Left kidney (tissue), 8 donors: ENCODE results near the gene UVRAG. TPM values are rescaled to one million over a fixed set of nuclear protein-coding genes. Genes with fewer than 3 reads are reported as not detected.

Source experiments
- DNase-seq: peaks from one replicate; pipeline ENCODE4 v3.0.0-alpha.2; 2013
- long read RNA-seq, 8 donors: transcript quantifications; one replicate each; lab custom pipeline, GENCODE V29; 2026
- polyA plus RNA-seq: library from polyadenylated mRNA; unstranded; fragments of 120-200 nt; gene quantifications from one replicate; pipeline ENCODE4 v1.2.1, GENCODE V29; 2013; ENCODE audit not compliant: insufficient read length

Gene UVRAG
- 19.5 TPM for polyA plus RNA-seq
- long read RNA-seq, donor 1, full-length matches to known transcripts: 4 of 4 reads
- long read RNA-seq, donor 1, partial matches to known transcripts: 0 of 4 reads
- long read RNA-seq, donor 1, other reads (novel, unspliced or antisense): 0 of 4 reads
- long read RNA-seq, donor 2, full-length matches to known transcripts: 3 of 3 reads
- long read RNA-seq, donor 2, partial matches to known transcripts: 0 of 3 reads
- long read RNA-seq, donor 2, other reads (novel, unspliced or antisense): 0 of 3 reads
- long read RNA-seq, donor 3, full-length matches to known transcripts: 3 of 3 reads
- long read RNA-seq, donor 3, partial matches to known transcripts: 0 of 3 reads
- long read RNA-seq, donor 3, other reads (novel, unspliced or antisense): 0 of 3 reads
- long read RNA-seq, donor 4: 0 reads
- long read RNA-seq, donor 5, full-length matches to known transcripts: 1 of 1 reads
- long read RNA-seq, donor 5, partial matches to known transcripts: 0 of 1 reads
- long read RNA-seq, donor 5, other reads (novel, unspliced or antisense): 0 of 1 reads
- long read RNA-seq, donor 6, full-length matches to known transcripts: 3 of 3 reads
- long read RNA-seq, donor 6, partial matches to known transcripts: 0 of 3 reads
- long read RNA-seq, donor 6, other reads (novel, unspliced or antisense): 0 of 3 reads
- long read RNA-seq, donor 7, full-length matches to known transcripts: 2 of 2 reads
- long read RNA-seq, donor 7, partial matches to known transcripts: 0 of 2 reads
- long read RNA-seq, donor 7, other reads (novel, unspliced or antisense): 0 of 2 reads
- long read RNA-seq, donor 8, full-length matches to known transcripts: 3 of 3 reads
- long read RNA-seq, donor 8, partial matches to known transcripts: 0 of 3 reads
- long read RNA-seq, donor 8, other reads (novel, unspliced or antisense): 0 of 3 reads

DNA sequence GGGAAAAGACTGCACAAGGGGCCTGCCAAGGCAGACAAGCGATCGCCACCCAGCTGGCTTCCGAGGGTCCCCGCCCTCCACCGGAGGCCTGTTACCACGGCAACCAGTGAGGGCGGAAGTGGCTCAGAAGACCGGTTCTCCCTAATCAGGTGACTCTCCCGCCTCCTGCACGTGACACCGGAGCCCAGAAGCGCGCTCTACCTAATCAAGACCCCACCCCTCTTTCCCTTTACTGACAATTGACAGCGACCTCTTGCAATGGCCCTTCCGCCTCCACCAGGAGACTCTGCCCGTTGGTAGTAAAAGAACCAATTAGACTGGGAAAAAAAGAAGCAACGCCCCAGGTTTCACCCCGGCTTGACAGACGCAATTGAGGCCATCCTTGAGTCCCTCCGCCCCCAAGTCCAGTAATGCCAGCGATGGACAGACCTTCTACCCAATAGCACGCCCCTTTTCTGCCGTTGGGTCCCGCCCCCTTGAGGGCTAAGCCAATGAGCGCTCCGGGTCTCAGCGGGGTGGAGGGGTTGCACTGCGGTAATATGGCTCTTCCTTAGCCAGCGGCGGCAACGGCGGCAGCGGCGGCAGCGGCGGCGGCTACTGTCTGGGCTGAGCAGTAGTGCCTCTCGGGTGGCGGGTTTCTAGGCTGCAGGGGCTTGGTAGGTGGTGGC lies at the start of gene UVRAG:
TSS of gene UVRAG (plus strand) at position 534 of the 668 bp plus-strand sequence. CDS start 198 bp downstream, outside the sequence.
- peak; percentile 99 for DNase-seq

DNA sequence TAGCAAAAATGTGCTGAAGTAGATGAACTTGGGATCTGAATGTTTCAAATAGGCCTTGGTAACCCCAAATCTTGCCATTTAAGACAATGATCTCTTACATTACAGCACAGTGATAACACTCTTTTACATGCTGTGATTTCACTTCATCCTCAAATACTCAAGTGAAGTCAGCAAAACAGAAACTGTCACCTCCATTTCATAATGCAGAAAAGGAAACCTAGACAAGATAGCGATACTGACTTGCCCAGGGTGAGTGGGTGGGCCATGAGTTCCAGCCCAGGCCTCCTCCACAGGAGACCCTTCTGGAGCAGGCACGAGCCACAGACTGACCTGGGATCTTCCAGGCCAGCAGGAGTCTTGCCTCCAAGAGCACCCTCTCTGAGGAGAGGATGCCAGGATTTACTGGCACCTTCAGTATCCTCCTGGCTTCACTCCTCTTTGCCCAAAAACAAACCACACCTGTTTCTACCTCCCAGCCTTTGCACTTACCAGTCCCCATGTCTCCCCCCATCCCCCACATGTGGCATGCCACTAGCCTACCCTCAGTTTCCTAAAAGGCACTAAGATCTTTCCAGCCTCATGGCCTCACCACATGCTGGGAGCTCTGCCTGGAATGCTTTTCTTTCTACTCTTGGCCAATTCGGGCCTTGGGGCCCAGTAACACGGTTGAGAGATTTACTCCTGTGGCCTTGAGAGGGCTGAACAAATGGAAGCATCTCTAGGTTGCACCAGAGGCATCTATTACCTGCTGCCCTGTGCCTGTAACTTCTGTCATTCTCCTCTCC lies 48.4 kb upstream of the UVRAG start:
- DNase-seq: no peak

DNA sequence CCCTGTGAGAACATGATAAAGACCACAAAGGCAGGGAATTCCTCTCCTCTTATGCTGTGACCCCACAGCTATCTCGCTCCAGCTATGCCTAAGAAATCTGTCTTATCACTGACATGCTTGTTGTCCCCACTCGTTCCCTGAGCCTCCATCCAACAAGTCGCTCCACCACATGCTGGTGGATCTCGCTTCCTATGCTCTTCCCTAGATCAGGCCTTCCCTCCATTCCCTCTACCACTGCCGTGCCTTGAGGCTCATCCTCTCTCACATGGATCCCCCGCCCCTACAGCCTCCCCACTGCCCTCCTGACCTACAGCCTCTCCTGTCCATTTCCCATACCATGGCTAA lies 47.8 kb upstream of the UVRAG start:
- no peak for DNase-seq

DNA sequence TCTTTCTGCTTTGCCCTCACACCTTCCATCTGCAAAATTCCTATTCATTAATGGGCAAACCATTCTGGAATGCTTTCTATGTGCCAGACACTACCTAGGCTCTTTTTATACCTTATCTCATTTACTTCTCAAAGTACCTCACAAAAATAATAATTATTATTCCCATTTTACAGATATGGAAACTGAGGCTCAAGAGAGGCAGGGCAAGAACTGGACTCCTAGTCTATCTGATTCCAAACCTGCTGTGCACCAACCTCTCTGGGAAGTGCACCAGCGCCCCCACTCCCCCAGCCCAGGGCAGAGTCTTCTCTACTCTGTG lies 47.3 kb upstream of the UVRAG start:
- no peak for DNase-seq

DNA sequence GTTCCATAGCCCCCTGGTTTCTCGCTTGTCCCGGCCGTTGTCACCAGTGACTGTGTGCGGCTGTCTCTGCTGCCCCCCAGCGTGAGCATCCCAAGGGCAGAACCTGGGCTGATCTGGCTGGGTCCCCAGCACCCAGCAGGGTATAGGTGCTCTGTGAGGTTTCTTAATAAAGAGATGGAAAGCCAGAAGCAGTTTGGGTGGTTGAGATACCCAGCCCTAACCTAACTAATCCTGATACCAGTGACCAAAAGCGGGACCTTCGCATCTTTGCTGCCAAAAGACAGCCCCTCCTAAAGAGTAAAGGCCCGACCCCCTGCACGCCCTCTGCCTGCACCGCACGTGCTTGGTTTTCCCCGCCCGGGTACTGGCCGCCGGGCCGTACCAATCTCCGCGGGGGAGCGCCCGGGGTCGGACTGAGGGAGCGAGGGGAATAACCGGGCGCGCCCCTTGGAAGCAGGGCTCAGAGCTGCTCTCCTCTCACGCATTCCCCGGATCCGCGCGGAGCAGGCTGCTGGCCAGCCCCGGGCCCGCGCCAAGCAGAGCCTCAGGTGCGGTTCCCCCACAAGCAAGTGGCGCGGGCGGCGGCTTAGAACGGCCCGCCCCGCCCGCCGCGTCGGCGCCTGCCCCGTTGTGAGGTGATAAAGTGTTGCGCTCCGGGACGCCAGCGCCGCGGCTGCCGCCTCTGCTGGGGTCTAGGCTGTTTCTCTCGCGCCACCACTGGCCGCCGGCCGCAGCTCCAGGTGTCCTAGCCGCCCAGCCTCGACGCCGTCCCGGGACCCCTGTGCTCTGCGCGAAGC lies 46.7 kb upstream of the UVRAG start, which contains the start of gene DGAT2:
TSS of gene DGAT2 (plus strand) at position 667 of the 797 bp plus-strand sequence. CDS start 214 bp downstream, outside the sequence.
- DNase-seq: peak; percentile 82

DNA sequence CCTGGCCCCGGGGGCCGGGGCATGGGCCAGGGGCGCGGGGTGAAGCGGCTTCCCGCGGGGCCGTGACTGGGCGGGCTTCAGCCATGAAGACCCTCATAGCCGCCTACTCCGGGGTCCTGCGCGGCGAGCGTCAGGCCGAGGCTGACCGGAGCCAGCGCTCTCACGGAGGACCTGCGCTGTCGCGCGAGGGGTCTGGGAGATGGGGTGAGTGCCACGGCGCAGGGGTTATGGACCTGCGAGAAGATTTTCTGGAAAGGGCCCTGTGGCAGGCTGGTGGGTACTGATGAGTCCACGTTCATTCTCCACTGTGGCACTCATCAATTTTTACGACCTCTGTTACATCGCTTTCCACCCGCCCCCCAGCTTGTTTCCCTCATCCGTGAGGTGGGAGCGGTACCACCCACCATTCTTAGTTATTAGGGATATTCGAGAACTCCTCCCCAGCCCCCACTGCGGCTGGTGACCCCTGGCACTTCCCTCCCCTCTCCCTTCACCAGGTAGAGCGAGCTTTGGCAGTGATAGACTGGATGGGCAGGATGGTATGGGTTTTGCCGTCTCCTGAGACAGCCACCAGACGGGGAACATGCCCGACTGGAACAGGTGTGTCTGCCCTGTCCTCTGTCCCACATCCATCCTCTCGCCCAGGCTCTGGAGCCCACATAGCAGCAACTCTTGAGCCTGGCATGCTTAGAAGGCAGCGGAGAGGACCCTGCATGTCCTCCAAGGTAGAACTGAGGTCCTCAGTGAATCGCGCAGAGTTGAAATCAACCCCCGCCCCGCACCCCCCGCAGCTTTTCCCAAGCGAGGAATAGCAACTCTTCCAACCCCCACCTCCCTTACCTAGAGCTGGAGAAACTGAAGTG lies 45.9 kb upstream of the UVRAG start:
- no peak for DNase-seq

DNA sequence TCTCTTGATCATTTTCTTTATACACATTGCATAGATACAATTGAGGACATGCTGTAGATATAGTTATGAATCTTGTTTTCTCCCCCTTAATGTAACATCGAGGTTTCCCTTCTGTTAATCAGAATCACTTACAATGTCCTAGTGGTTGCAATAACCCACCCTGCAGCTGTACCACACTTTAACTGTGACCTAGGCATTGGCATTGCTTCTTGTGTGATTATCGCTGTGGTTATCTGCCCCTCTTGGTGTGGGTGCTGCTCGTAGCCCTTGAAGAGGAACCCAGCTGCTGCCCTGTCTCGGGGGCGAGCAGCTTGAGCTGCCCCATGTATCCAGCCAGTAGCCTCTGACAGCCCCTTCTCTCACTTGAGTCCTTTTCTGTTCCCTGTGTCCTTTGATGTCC lies 44.9 kb upstream of the UVRAG start:
- no peak for DNase-seq

DNA sequence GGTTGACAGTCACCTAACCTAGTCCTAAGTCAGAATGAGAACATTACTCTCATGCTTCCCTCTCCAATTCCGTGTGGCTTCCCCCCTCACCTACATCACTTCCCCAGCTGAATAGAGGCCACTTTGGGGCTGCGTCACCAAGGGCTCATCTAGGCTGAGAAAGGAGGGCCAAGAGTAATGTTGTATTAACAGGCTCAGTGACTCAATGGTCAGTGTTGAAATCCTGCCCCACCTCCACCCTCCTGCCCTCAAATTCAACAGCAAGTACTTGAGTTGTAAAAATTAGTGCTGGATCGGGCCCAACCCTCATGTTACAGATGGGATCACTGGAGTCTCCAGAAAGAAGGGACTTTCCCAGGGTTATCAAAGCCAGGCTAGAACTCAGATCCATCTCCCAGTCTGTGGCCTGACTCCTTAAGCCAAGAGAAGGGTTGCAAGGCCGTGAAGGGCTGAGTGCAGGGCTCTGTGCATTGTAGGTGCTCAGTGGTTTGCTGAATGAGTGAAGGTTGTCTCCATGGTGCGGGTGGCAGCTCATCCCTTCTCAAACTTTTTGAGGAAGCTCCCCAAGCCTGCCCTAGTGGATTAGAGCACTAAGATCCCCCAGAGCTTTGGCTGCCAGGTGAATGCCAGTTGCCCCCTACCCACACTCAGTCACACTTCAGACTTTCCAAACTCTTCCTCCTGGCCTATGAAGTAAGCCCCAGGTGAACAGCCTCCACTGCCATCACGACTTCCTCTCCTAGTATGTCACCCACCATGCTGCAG lies 43.2 kb upstream of the UVRAG start:
- DNase-seq: no peak

DNA sequence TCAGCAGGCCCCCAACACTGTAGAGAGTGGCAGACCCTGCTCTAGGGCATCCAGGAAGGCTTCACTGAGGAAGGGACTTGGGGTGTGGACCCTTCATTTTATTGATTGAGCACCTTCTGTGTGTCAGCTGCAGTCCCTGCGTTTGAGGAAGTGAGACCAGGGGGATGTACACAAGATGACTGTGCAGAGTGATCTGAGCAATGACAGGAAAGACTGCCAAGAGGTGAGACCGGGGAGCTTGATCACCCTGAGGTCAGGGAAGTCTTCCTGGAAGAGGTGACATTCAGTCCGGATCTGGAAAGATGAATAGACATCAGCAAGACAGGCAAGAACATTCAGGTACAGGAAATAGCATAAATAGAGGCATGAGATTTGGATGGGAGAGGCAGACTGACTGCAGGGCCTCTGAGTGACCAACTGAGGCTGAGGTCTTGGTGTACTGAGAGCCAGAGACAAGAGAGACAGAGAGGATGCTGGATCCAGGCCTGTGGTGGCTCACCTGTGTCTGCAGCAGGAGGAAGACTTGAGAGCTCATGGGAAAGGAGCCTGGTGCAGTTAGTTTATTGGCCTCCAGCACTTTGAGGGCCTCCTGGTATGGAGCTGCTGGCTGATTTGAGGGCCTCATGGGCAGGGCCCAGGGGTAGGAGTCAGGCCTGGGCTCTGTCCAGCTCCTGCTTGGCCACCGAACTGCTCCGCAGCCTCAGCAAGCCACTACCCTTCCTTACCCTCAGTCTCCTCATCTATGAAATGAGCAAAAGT lies 41.2 kb upstream of the UVRAG start:
- no peak for DNase-seq

DNA sequence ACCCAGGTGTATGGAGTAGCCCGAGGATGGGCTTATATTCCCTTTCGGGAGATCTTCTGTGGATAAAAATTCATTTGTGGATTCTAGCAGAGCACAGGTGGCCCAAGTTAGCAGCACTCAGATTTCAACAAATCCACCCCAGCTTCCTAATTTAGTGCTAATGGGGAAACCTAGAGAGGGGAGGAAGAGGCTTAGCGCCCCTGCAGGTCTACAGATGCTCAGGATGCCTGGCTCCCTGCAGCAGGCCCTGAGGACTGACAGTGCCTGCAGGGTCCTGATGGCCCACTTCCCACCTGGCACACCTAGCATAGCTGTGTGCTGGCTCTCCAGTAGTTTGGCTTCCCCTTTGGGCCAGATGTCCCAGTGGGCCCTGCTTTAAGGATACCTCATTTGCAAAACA lies 40.0 kb upstream of the UVRAG start:
- DNase-seq: no peak

DNA sequence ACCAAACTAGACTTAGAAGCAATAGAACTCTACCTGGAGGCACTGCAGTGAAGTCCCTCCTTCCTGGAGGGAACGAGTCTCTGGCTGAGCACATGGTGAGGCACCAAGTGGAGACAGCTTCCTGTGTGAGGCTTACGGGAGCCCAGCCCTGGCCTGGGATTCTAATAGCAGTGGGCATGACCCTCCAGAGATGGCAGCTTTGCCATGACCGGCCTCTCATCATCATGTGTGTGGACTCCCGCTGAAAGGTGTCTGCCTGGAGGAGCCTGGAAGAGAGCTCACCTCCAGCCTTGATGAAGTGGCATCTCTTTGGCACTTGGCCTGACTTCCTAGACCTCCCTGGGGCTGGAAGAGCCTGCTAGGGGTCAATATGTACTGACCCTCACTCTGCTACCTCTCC lies 38.5 kb upstream of the UVRAG start:
- DNase-seq: no peak

DNA sequence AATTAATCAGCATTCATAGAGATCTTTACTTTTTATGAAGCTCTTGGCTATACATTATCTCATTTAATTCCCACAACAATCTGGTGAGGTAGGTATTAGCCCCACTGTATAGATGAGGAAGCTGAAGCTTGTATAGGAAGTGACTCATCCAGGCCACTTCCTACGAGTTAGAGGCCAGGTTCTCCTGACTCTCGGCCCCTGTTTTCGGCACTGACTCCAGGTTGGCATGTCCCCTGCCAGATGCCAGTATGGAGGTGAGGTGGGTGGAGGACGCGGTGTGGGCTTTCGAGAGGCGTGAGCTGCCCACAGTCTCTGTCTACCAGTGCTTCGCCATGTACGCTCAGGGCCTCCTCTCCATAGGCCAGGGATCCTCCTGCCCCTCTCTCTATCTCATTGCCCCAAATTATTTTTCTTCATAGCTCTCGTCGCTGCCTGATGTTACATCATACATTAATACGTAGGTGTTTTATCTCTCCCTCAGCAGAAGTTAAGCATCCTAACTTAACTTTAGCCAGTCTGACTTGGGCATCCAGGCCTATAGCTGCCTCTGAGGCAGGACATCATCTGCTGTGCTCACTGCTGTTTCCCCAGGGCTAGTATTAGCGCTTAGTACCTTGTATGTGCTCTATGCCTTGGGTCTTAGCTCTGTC lies 37.4 kb upstream of the UVRAG start:
- DNase-seq: no peak

DNA sequence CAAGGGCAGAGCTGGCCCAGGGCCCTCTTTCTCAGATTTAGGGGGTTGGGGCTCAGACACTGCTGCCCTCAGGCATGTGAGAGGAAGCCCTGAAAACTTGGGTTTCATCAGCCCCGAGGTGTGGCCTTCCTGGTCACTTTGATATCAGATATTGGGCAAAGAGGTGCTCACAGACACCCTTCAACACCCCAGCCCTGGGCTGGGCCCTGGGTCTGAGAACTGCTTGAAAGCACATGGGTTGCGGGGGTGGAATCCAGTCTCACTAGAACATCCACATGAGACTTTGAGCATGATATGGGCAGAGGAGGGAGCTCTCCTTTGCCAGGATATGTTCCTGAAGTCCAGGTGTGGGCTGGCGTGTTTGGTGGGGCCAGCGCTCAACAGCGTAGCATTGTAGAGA lies 36.0 kb upstream of the UVRAG start:
- no peak for DNase-seq

DNA sequence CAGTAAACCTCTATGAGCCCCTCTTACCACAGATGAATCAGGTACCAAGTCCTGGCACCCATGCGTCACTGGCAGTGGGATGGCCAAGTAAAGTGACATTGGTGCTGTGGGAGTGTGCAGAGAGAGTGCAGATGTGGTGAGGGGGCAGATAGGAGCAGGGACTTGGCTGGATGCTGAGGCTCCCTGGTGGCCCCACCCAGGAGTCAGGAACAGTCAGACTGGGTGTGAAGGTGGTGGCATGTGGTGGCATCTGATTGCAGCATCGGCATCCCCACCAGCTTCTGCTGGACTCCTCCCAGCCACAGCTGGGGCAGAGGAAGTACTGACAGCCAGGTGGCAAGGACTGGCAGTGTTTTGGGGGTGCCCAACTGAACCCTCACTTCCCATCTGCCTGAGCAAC lies 35.0 kb upstream of the UVRAG start:
- no peak for DNase-seq

DNA sequence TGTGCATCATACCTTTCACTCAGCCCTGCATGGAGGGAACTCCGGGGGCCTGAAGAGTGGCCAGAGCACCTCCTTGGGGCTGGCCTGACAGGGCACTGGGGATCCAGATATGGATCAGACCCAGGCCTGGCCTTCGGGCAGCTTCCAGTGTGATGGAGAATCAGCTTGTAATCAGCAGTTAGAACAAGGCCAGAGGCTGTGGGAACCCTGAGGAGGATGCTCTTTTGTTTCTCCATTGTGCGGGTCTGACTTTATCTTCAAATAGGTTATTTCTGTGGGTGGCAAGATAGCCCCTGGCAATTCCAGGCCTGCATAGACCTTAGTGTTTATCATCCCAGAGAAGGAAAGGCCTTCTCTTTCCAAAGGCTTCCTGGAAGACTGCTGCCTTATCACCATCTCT lies 34.1 kb upstream of the UVRAG start:
- no peak for DNase-seq

DNA sequence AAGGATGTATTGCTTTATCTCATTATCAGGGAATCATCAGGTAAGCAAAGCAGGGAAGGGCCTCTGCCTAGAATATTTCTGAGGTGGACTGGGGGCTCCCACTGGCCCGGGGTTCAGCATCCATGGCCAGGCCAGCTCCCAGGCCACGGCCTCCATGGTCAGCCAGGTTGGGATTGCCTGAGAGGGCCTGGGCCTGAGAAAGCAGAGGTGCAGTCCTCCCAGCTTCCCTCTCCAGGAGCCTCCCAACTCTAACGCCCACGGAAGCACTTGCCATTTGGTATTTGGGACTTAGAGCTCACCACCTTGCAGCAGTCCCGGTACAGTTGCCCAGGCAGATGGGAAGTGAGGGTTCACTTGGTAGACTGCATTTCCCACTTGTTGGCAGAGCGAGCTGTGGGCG lies 33.7 kb upstream of the UVRAG start:
- DNase-seq: no peak

DNA sequence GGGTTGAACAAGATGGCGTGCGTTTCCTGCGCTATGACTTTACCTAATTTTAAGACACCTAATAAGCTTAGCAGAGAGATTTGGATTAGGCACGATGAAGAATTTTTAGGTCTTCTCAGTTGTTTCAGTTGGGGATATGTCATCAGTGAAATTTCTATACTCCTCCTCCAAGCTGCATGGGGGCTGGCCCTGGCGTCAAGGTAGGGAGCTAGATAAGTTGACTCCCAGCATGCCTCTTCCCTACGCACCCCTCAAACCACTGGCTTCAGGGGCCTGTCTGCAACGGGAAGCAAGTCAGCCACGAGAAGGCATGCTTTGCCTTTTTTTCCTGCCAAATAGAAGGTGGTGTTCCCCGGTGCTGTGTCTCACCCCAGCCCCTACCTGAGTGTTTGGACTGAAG lies 33.2 kb upstream of the UVRAG start:
- DNase-seq: no peak
